ENCODE data around the gene CTIF.
A peak's percentile ranks its signal among the peaks of the same experiment; 100 is the strongest.

The CTIF gene

GRCh38 chr18:48824231-48824970 is 285.6 kb downstream of the CTIF start:
- Histone ChIP-seq H3K4me1 (peaks cover 40% of the 10 kb centered on the region), H3K9me3 (ENCODE audit: control insufficient read depth, low read length) (no peaks in the 10 kb centered on the region), H3K27me3 (ENCODE audit: control insufficient read depth, insufficient read depth, low read length) (no peaks in the 10 kb centered on the region), H3K4me2 (ENCODE audit: low read length) (no peak overlapping the region), H3K36me3 (ENCODE audit: control insufficient read depth, insufficient read depth, low read length) (no peaks in the 10 kb centered on the region), H3K4me3 (ENCODE audit: low read depth, low read length) (no peak overlapping the region), H3K79me2 (no peaks in the 10 kb centered on the region), H2AFZ (no peak overlapping the region), H3K9ac (no peak overlapping the region), H3K27ac (no peak overlapping the region)
- TF ChIP-seq, protein P1, sequence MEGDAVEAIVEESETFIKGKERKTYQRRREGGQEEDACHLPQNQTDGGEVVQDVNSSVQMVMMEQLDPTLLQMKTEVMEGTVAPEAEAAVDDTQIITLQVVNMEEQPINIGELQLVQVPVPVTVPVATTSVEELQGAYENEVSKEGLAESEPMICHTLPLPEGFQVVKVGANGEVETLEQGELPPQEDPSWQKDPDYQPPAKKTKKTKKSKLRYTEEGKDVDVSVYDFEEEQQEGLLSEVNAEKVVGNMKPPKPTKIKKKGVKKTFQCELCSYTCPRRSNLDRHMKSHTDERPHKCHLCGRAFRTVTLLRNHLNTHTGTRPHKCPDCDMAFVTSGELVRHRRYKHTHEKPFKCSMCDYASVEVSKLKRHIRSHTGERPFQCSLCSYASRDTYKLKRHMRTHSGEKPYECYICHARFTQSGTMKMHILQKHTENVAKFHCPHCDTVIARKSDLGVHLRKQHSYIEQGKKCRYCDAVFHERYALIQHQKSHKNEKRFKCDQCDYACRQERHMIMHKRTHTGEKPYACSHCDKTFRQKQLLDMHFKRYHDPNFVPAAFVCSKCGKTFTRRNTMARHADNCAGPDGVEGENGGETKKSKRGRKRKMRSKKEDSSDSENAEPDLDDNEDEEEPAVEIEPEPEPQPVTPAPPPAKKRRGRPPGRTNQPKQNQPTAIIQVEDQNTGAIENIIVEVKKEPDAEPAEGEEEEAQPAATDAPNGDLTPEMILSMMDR (IDR thresholded peaks at IDR 0.05) = no peak

DNA sequence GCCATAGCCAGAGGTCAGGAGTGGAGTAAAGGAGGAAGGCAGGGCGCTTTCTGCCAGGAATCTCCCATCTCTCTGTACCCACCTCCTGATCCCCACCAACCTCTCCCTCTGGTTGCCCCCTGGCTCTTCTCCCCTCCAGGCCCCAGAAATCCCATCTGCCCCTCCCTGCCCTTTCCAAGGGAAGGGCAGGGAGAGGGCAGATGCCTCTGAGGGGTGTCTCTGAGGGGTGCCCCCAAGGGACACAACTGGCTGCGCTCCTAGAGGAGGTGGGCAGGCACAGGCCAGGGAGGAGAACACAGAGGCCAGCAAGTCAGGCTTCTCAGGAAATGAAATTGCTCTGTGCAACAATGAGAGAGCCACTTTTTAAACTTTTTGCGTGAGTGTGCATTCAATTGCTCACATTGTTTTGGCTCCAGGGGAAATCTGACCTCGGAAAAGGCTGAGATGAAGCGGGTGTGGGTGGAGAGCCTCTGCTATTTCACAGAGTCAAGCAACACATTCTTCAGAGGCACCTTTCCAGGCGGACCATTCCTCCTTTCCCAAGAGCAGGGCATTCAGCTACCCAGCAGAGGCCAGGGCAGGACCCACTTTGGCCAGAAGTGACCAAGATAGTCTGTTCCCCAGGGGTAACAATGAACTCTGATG is 286.4 kb downstream of the CTIF start:
- H3K27me3 ChIP-seq (ENCODE audit: control insufficient read depth, insufficient read depth, low read length) = no peaks in the 10 kb centered on the region
- TF ChIP-seq, protein P1 (IDR thresholded peaks at IDR 0.05) = no peak
- peak overlapping the region; percentile 50 for H3K27ac ChIP-seq
- no peak overlapping the region for H3K4me3 ChIP-seq (ENCODE audit: low read depth, low read length)
- no peaks in the 10 kb centered on the region for H3K79me2 ChIP-seq
- H3K4me2 ChIP-seq (ENCODE audit: low read length) = no peak overlapping the region
- H3K36me3 ChIP-seq (ENCODE audit: control insufficient read depth, insufficient read depth, low read length) = no peaks in the 10 kb centered on the region
- no peak overlapping the region for H3K9ac ChIP-seq
- H2AFZ ChIP-seq = no peak overlapping the region
- H3K9me3 ChIP-seq (ENCODE audit: control insufficient read depth, low read length) = no peaks in the 10 kb centered on the region
- H3K4me1 ChIP-seq = peaks cover 47% of the 10 kb centered on the region

- H3K9me3 ChIP-seq (ENCODE audit: control insufficient read depth, low read length) = no peaks in the 10 kb centered on the region
- H2AFZ ChIP-seq = no peak overlapping the region
- no peak overlapping the region for H3K4me2 ChIP-seq (ENCODE audit: low read length)
- no peak overlapping the region for H3K4me3 ChIP-seq (ENCODE audit: low read depth, low read length)
- peaks cover 49% of the 10 kb centered on the region for H3K4me1 ChIP-seq
- TF ChIP-seq, protein P1 (IDR thresholded peaks at IDR 0.05) = no peak
- no peaks in the 10 kb centered on the region for H3K27me3 ChIP-seq (ENCODE audit: control insufficient read depth, insufficient read depth, low read length)
- peak overlapping the region; percentile 50 for H3K27ac ChIP-seq
- no peaks in the 10 kb centered on the region for H3K79me2 ChIP-seq
- no peaks in the 10 kb centered on the region for H3K36me3 ChIP-seq (ENCODE audit: control insufficient read depth, insufficient read depth, low read length)
- H3K9ac ChIP-seq = no peak overlapping the region
Observed at GRCh38 chr18:48826271-48826670, 287.4 kb downstream of the CTIF start.

DNA sequence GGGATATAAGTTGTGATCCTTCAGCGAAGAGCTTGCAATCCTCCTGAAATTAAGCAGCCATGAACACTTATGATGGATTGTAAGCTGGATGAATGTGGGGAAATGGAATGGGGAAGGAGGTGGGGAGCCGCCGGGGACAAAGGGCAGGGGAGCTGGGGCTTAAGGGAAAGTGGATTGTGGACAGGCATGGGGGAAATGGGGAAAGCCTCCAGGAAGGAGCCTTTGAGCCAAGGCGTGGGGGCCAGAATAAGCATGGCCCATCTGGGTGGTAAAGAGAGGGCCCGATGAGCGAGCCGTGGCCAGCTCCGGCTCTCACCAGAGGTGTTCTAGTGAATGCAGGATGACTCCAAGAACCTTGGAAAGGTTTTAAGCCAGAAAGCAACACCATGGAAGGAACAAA is 288.0 kb downstream of the CTIF start:
- Histone ChIP-seq H3K27me3 (ENCODE audit: control insufficient read depth, insufficient read depth, low read length) (no peaks in the 10 kb centered on the region), H3K36me3 (ENCODE audit: control insufficient read depth, insufficient read depth, low read length) (no peaks in the 10 kb centered on the region), H3K4me3 (ENCODE audit: low read depth, low read length) (no peak overlapping the region), H3K4me2 (ENCODE audit: low read length) (peak overlapping the region; percentile 36), H3K4me1 (peaks cover 49% of the 10 kb centered on the region), H3K27ac (peak overlapping the region; percentile 85), H3K9ac (no peak overlapping the region), H3K79me2 (no peaks in the 10 kb centered on the region), H2AFZ (no peak overlapping the region), H3K9me3 (ENCODE audit: control insufficient read depth, low read length) (no peaks in the 10 kb centered on the region)
- TF ChIP-seq, protein P1 (IDR thresholded peaks at IDR 0.05) = no peak
